ENCODE data around the gene FMN2. TPM values are rescaled to one million over a fixed set of nuclear protein-coding genes. Genes with fewer than 3 reads are reported as not detected.

The FMN2 gene
- total RNA-seq, 1 experiment from 2014 or later, result 15.7 TPM

DNA sequence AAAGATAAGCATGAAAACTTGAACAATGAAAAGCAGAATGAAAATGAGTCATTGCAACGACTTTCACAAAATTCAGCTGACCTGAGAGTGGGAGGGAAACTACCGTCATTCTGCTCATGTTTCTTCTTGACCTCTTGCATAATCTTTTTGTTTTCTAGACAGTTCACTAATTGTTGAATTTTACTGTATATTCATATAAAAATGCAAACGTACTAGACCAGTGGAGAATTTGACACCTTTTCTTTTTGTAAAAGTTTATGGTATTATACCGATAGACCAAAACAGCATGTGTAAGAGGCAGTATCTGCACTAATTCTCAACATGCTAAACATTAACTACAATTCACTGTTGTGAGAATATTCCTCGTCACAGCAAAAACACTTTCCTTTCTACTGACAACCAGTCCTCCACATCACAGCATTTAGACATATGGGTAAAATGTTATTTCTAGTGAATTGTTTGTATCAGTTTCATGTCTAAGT is 382.5 kb downstream of the FMN2 start:
- H3K27me3 ChIP-seq, result no peaks in the 10 kb centered on the region
- DNase-seq, result no peak
- no peak overlapping the region for H3K4me3 ChIP-seq
- H3K9me3 ChIP-seq, result no peaks in the 10 kb centered on the region
- peaks cover 21% of the 10 kb centered on the region for H3K36me3 ChIP-seq

DNA sequence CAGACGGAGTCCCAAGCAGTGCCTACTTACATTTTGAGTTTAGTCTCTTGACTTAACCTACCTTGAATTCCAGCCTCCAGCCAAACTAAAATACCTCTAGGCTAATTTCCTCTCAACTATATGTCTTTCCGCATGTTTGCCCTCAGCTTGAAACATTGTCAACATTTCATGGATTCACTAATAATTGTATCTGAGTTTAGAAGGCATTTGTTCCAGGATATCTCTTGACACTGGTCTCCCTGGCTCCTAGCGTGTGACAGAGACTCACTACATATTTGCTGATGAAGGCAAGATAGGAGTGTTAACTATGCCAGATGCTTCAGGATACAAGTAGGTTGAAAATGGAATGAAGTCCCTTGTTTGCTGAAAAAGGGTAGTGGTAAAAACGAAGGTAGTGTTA is 384.1 kb downstream of the FMN2 start:
- H3K27me3 ChIP-seq, result no peaks in the 10 kb centered on the region
- H3K4me3 ChIP-seq, result no peak overlapping the region
- no peak for DNase-seq
- peaks cover 21% of the 10 kb centered on the region for H3K36me3 ChIP-seq
- H3K9me3 ChIP-seq, result no peaks in the 10 kb centered on the region

DNA sequence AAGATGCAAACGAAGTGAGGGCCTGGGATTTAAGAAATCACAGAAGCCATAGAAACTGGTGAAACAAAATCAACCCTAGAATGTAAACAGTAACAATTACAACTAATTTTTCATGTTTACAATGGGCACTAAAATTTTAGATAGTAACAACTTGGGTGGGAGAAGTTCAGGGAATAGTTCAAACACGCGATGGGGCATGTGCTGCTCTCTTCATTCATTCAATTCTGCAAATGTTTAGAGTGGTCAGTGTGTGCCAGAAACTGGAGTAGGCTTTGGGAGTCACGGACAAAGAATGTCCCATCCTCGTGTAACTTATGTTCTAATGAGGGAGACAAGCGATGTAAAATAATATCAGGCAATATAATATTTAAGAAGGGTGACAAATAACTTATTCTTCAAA is 386.9 kb downstream of the FMN2 start:
- no peak for DNase-seq
- H3K27me3 ChIP-seq, result no peaks in the 10 kb centered on the region

DNA sequence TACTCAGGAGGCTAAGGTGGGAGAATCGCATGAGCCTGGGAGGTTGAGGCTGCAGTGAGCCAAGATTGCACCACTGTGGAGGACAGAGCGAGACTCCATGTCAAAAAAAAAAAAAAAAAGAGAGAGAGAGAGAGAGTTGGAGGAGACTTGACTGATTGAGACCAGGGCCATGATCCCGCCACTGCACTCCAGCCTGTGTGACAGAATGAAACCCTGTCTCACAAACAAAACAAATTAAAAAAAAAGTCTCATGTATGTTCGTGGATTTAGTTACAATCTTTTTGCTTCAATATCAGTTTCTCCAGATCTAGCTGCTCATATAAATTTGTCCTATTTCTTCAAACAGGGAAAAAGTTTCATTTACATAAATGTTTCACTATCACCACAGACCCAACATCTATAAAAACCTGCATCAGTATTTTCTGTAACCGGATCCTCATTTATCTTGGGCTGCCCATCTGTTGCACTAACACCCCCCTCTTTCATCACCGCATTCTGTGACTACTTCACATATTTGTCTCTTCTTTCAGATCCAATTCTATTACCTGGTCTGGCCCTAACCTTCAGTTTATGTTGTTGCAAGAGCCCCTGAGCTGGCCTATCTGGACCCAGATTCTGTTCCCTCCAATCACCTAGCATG is 393.2 kb downstream of the FMN2 start:
- no peak for DNase-seq
- Histone ChIP-seq H3K4me3 (no peak overlapping the region), H3K9me3 (no peaks in the 10 kb centered on the region), H3K36me3 (no peaks in the 10 kb centered on the region), H3K27me3 (peaks cover 2% of the 10 kb centered on the region; the same call in 1 of the 2 replicates)

More for the DNA sequence above, 386.9 kb downstream of the FMN2 start:
- peaks cover 21% of the 10 kb centered on the region for H3K36me3 ChIP-seq
- no peak overlapping the region for H3K4me3 ChIP-seq
- H3K9me3 ChIP-seq, result no peaks in the 10 kb centered on the region

DNA sequence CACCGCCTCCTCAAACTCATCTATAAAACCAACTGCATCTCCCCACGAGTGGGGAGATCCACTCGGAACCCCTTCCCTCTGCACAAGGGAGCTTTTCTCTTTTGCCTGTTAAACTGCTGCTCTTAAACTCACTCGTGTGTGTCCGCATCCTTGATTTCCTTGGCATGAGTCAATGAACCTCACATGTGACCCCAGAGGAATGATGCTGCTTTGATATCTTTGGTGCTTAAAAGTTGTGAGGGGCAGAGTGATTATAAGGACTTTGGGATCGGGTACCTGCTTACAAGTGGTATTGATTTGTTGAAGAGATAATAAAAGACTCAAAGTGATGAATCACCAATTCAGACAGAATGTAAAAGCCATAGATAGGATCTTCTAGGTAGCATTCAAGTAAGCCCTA is 394.9 kb downstream of the FMN2 start:
- Histone ChIP-seq H3K36me3 (no peaks in the 10 kb centered on the region), H3K27me3 (peaks cover 2% of the 10 kb centered on the region; the same call in 1 of the 2 replicates), H3K9me3 (no peaks in the 10 kb centered on the region), H3K4me3 (no peak overlapping the region)
- DNase-seq, result no peak

- no peaks in the 10 kb centered on the region for H3K36me3 ChIP-seq
- no peaks in the 10 kb centered on the region for H3K9me3 ChIP-seq
- peaks cover 2% of the 10 kb centered on the region; the same call in 1 of the 2 replicates for H3K27me3 ChIP-seq
- no peak for DNase-seq
- no peak overlapping the region for H3K4me3 ChIP-seq
Observed at GRCh38 chr1:240487493-240487892, 395.8 kb downstream of the FMN2 start.

DNA sequence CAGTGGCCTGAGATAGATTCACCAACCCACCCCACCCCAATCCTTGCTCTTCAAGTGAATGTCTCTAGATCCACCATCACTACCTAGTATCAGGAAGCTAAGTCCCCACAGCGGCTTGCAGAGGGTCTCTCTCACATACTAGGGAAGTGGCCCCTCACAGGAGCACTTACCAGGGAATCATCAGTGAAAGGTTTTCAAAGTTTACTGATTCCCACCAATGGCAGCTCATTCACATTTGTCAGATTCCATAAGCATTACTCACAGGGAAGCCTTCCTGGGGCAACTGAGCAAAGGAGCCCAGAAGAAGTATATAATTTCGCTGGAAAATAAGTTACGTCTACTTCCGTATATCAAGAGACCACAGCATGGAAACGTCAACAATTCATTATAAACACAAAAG is 399.5 kb downstream of the FMN2 start:
- H3K36me3 ChIP-seq, result no peaks in the 10 kb centered on the region
- H3K4me3 ChIP-seq, result no peak overlapping the region
- H3K27me3 ChIP-seq, result peaks cover 2% of the 10 kb centered on the region; the same call in 1 of the 2 replicates
- DNase-seq, result no peak
- H3K9me3 ChIP-seq, result no peaks in the 10 kb centered on the region

DNA sequence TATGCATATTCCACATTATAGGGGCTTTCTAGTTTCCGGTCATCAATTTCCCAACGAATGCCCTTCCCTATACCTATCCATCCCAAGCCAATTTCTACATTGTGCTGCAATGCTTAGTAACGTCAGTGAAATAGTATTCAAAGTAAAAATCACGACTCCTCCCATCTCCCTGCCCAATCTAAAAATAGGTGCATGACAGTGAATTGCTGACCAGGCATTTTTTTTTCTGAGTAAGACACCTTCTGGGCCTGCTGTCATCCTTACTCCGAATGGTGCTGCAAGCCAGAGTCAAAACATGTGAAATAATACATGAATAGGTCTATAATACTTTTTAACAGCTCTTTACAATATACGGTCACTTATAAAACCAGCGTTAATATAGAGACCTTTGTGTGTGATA is 400.1 kb downstream of the FMN2 start:
- Histone ChIP-seq H3K9me3 (no peaks in the 10 kb centered on the region), H3K36me3 (no peaks in the 10 kb centered on the region), H3K4me3 (no peak overlapping the region), H3K27me3 (peaks cover 2% of the 10 kb centered on the region; the same call in 1 of the 2 replicates)
- no peak for DNase-seq

DNA sequence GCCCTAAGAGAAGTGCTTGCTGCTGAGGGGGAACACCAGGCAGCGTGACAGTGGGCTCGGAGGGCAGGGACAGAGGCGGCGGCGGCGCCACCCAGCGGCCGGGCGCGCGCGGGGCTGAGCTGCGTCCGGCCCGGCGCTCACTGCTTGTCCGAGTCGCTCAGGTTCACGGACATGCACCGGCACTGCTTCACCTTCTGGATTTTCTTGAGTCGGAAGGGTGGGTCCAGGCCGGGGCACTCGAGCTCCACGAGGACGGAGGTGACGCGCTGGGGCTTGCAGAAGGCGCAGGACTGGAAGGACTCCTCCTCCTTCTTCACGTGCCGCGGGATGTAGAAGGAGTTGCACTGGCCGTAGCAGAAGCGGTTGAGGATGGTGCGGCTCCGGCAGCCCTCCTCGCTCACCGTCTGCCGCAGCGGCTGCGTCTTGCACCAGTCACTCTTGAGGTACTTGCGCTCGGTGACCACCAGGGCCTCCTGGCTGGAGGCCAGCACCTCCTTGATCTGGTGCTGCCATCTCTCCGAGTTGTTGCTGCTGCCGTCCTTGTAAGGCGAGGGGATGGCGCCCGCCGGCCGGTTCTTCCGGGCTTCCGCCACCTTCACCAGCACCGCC is 401.3 kb downstream of the FMN2 start:
- Histone ChIP-seq H3K36me3 (no peaks in the 10 kb centered on the region), H3K27me3 (peaks cover 1% of the 10 kb centered on the region; the same call in 1 of the 2 replicates), H3K4me3 (peak overlapping the region; percentile 35), H3K9me3 (no peaks in the 10 kb centered on the region)
- DNase-seq, result peak; percentile 84

- Histone ChIP-seq H3K36me3 (no peaks in the 10 kb centered on the region), H3K4me3 (no peak overlapping the region), H3K9me3 (no peaks in the 10 kb centered on the region), H3K27me3 (no peaks in the 10 kb centered on the region)
- DNase-seq, result no peak
Observed at GRCh38 chr1:240495601-240496000, 403.9 kb downstream of the FMN2 start.

GRCh38 chr1:240496356-240496755 is 404.7 kb downstream of the FMN2 start:
- no peak for DNase-seq
- Histone ChIP-seq H3K9me3 (no peaks in the 10 kb centered on the region), H3K36me3 (no peaks in the 10 kb centered on the region), H3K27me3 (no peaks in the 10 kb centered on the region), H3K4me3 (no peak overlapping the region)

DNA sequence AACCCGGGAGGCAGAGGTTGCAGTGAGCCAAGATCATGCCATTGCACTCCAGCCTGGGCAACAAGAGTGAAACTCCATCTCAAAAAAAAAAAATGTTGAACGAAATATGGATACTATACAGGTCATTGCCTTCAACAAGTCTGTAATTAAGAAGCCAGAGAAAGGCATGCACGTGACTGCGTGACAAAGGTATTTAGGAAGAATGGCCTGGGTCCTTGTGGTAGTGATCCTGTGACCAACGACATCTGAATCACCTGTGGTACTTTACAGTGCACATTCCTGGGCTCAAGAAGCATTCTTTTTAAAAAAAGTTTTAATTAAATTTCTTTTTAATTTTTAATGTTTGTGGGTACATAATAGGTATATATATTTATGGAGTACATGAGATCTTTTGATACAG is 405.3 kb downstream of the FMN2 start:
- no peak for DNase-seq
- Histone ChIP-seq H3K4me3 (no peak overlapping the region), H3K27me3 (no peaks in the 10 kb centered on the region), H3K36me3 (no peaks in the 10 kb centered on the region), H3K9me3 (no peaks in the 10 kb centered on the region)

DNA sequence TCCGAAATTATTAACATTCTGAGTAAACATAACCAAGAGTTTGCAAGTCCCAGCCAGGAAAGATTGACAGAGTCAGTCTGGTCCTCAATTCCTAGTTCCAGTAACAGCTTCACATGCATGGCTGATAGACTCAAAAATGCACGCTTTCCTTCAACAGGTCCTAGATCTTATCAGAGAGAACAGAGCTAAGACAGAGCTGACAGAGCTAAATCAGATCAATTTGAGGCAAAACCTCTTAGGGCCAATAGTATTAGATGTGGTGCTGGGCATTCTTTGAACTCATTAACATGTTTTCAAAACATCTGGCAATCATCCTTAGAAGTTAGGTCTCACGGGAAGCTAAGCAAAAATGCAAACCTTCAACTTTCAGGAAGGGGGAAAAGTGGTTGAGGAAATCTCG is 406.2 kb downstream of the FMN2 start:
- Histone ChIP-seq H3K4me3 (no peak overlapping the region), H3K9me3 (no peaks in the 10 kb centered on the region), H3K36me3 (no peaks in the 10 kb centered on the region), H3K27me3 (0 out of 2 replicates have a peak, but pooled peaks cover 1% of the 10 kb centered on the region)
- DNase-seq, result no peak

DNA sequence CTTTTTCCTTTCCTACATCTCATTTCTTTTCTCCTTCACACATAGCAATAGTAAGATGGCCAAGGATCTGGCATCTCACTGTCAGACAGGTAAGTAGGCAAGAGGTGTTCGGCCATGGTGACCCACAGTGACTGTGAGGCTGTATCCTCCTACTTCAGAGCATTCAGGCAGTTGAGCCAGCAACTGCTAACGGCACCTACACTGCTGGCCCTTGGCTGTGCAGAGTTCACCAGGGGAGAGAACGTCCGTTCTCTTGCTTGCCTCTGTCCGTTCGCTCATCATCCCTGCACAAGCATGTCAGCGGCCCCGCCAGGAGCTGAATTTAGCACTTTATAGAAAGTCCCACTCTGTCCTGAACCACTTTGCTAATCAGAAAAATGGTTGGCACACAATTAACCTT is 406.7 kb downstream of the FMN2 start:
- no peak overlapping the region for H3K4me3 ChIP-seq
- H3K27me3 ChIP-seq, result peaks cover 3% of the 10 kb centered on the region; the same call in 1 of the 2 replicates
- no peaks in the 10 kb centered on the region for H3K9me3 ChIP-seq
- no peaks in the 10 kb centered on the region for H3K36me3 ChIP-seq
- DNase-seq, result no peak

DNA sequence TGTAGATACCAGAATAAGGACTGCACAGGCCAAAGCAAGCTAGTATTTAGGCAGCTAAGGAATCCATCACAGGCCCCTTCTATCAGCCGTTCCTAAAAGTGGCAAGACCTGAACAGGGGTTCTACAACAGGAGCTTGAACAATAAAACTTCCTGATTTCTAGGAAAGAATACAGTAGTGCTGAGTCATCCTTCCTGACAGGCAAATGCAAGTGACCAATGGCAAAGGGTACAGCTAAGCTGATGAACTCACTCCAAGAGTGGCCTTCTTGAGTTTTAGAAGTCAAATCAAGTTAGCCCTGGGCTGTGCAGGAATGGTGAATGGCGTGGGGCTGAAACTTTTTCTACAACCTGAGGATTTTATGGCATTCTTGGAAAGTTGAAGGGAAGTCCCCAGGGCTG is 407.3 kb downstream of the FMN2 start:
- H3K27me3 ChIP-seq, result peaks cover 7% of the 10 kb centered on the region; the same call in 1 of the 2 replicates
- H3K36me3 ChIP-seq, result no peaks in the 10 kb centered on the region
- no peak overlapping the region for H3K4me3 ChIP-seq
- peak; percentile 18 for DNase-seq
- H3K9me3 ChIP-seq, result no peaks in the 10 kb centered on the region

DNA sequence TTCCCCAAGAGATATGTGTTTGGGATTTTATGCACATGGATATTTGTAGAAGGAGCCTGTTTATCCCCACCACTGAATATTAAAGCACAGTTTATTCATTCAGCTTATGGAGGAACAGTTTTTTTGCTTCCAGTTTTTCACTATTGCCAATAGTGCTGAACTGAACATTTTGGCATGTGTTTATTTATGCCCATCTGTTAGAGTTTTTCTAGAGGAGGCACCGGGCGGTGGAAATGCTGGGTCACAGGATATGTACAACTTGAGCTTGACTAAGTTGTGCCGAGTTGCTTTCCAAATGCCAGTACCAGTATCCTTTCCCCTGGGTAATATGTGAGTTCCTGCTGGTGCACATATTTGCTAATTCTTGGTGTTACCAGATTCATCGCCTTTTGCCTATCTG is 409.0 kb downstream of the FMN2 start:
- no peaks in the 10 kb centered on the region for H3K36me3 ChIP-seq
- H3K4me3 ChIP-seq, result no peak overlapping the region
- no peak for DNase-seq
- H3K27me3 ChIP-seq, result peaks cover 7% of the 10 kb centered on the region; the same call in 1 of the 2 replicates
- H3K9me3 ChIP-seq, result no peaks in the 10 kb centered on the region

DNA sequence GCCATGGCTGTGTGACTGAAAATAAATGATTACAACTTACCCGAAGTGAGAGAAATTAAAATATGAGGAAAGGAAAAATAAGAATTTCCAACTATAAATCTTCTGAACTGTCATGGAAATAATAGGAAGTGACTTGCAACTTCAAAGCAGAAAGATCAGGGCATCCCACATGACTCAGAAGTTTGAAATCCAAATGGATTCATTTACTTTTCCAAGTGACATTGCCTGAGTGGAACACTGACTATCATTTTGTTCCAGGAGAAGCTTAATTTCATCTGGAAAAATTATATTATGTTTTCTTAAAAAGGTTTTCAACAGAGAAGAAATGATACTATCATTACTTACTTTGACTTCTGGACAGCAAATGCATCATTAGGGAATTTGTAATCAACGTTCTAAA is 409.4 kb downstream of the FMN2 start:
- DNase-seq, result no peak
- Histone ChIP-seq H3K27me3 (peaks cover 10% of the 10 kb centered on the region; the same call in 1 of the 2 replicates), H3K36me3 (no peaks in the 10 kb centered on the region), H3K4me3 (no peak overlapping the region), H3K9me3 (no peaks in the 10 kb centered on the region)

DNA sequence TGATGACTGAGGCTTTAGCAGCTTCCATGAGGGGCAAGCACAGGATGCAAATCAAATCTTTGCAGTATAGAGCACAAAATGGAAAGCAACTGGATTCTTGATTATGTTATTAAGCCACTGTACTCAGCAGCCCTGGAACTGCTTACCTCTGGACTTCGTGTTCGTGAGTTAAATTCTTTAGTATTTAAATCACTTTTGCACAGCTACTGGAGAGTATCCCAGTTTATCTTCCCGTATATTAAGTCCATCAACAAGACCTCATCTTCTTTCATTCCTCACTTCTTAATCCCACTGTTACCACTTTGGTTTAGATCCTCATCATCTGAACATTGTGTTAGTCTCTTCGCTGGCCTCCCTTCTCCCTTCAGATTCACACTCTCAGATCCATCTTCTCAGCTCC is 411.4 kb downstream of the FMN2 start:
- H3K36me3 ChIP-seq, result no peaks in the 10 kb centered on the region

More for the DNA sequence above, 411.4 kb downstream of the FMN2 start:
- no peak for DNase-seq
- Histone ChIP-seq H3K27me3 (peaks cover 19% of the 10 kb centered on the region), H3K4me3 (no peak overlapping the region), H3K9me3 (no peaks in the 10 kb centered on the region)

All from MG63 (cell line).